Measurements from ENCODE around the gene DPP8.

DNA sequence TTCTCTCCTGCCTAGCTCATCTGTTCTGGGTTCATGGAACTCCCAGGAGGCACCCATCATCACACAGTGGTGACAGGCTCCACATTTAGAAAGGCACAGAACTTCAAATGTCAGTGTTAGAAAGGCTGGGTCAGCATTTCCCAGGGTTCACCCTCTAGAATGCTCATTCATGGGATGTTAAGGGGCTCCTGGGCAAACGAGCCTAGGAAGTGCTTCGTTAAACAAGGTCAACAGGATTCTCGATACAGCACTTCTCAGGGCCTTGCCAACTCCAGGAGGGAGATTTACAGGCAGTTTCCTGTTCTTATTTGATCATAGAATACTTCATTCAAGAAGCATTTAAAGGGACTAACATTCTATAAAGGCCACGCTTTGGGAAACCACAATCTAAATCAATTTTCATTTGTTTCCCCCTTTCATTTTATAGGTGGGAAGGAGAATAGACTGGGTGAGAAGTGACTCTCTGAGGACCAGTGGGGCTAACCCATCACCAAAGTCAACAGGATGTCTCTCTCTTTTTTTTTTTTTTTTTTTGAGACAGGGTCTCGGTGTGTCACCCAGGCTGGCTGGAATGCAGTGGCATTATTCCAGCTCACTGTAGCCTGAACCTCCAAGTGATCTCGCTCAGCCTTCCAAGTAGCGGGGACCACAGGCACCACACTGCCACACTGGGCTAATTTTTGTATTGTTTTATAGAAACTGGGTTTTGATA is 109.0 kb downstream of the DPP8 start:
- TF ChIP-seq CTCF (IDR thresholded peaks at IDR 0.05) (no peak), EZH2 (IDR thresholded peaks at IDR 0.05; ENCODE audit: borderline replicate concordance, insufficient read depth, low read depth, low read length, poor library complexity, severe bottlenecking) (no peak)

Data from B cell (primary cell).